WTC11 (cell line): ENCODE data around the gene RTN3.

Experiments used
- GABPB1 ChIP-seq: sonication (generic); formaldehyde crosslinking; IDR thresholded peaks from 2 replicates; pipeline ENCODE4 v1.8.1; 2023; ENCODE audit warnings: mild to moderate bottlenecking, missing genetic modification reagents
- IRF1 ChIP-seq: sonication (generic); formaldehyde crosslinking; IDR thresholded peaks from 2 replicates; pipeline ENCODE4 v1.8.0; 2023; ENCODE audit warnings: missing genetic modification reagents

GRCh38 chr11:63698976-63699733 lies 17.9 kb downstream of the RTN3 start:
- TF ChIP-seq IRF1 (CRISPR knock-in tag), result no peak
- TF ChIP-seq GABPB1 (CRISPR knock-in tag), result no peak
